ENCODE measurements around the gene OOSP1. TPM values are rescaled to one million over a fixed set of nuclear protein-coding genes. Genes with fewer than 3 reads are reported as not detected.
"Not testable (repeated sequence)": the region's sequence is repeated elsewhere in the genome, so short reads cannot be mapped to it uniquely, and the experiment has no call there.

The OOSP1 gene
- polyA plus RNA-seq, 1 donor = 0.35 TPM

GRCh38 chr11:59960502-59961381 is 22.5 kb downstream of the OOSP1 start:
- no peak for DNase-seq

DNA sequence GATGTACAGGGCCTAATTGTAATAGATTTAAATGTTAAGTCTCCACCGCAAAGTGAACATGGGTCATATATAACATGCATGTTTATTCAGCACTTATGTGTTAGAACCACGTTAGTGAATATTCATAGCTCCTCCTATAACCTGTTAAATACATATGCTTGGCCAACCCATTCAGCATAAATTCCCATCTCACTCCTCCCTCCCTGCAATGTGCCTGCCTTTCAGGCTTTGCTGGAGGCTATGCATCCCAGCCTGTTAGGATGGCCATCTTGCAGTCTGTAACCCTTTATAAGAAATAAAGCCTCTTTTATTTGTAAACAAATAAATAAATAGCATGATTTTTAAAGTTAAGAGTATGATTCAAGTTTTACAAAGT is 23.9 kb downstream of the OOSP1 start:
- DNase-seq = no peak

- DNase-seq = no peak
Observed at GRCh38 chr11:59963733-59964132, 25.5 kb downstream of the OOSP1 start, which contains the start of gene OOSP4A. Gene OOSP4A (plus strand): TSS chr11:59964033. CDS start chr11:59964033, 0 bp downstream.

- no peak for DNase-seq
Observed at GRCh38 chr11:59965424-59965823, 27.2 kb downstream of the OOSP1 start.

- DNase-seq = no peak
Observed at GRCh38 chr11:59966201-59966600, 28.0 kb downstream of the OOSP1 start.

GRCh38 chr11:59967677-59968394 is 29.6 kb downstream of the OOSP1 start:
- DNase-seq = no peak

- DNase-seq = no peak
Observed at GRCh38 chr11:59968395-59968783, 30.2 kb downstream of the OOSP1 start.

GRCh38 chr11:59973097-59973496 is 34.9 kb downstream of the OOSP1 start:
- no peak for DNase-seq

DNA sequence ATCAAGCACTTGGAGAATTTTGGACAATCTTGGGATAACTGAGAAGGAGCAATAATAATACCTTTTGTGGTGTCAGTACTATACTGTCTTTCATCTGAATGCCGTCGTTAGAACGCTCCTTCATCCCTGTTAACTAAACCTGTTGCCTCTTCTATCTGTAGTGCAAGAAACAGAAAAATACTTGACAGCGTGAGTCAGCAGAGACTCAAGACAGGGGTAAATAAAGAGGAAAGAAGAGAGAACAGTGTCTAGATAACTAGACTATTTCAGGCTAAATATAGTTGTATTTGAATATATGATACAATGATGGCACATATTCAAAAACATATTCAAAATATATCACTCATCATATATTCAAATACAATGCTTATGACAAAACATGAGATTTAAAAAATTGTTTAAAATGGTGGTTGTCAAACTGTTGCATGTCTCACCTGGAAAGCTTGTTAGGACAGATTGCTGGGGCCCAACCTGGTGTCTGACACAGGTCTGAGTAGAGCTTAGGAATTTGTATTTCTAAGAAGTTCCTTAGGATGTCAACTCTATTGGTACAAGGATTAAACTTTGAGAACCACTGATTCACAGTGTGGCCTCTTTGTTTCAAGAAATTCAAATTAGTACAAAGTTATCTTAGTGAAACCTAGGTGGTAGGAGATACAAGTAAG is 43.0 kb downstream of the OOSP1 start:
- no peak for DNase-seq

DNA sequence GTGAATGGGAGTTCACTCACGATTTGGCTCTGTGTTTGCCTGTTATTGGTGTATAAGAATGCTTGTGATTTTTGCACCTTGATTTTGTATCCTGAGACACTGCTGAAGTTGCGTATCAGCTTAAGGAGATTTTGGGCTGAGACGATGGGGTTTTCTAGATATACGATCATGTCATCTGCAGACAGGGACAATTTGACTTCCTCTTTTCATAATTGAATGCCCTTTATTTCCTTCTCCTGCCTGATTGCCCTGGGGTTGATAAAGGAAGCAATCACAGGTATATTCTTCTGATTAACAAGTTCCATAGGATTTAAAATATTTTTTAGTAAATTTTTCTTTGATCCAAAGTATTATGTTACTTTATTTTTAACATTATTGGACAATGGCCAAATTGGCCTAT is 43.8 kb downstream of the OOSP1 start:
- DNase-seq = not testable (repeated sequence)

DNA sequence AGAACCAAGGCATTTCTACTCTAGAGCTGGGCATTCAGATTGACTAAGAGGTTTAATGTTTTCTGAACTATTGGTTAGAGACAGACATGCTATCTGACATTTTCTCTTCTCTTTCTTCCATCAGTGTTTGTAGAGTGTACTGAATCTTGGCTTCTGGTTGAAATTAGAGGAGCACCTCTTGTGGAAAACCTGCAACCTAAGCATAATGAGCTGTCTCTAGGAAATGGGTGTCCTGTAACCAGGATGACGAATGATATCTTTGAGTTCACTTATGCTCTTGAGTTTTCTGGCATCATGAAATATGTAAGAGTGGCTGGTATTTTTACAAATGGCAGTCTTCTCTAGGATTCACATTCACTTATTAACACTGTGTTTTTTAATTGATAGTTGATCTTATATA is 45.0 kb downstream of the OOSP1 start:
- DNase-seq = no peak

GRCh38 chr11:59984368-59984767 is 46.1 kb downstream of the OOSP1 start:
- no peak for DNase-seq

DNA sequence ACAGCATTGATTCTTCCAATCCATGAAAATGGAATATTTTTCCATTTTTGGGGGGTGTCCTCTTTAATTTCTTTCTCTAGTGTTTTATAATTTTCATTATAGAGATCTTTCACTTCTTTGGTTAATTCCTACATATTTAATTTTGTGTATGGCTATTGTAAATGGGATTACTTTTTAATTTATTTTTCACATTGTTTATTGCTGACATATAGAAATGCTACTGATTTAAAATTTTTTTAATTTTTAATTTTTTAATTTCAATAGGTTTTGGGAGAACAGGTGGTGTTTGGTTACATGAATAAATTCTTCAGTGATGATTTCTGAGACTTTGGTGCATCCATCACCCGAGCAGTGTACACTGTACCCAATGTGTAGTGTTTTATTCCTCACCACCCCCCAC is 52.2 kb downstream of the OOSP1 start:
- DNase-seq = no peak

DNA sequence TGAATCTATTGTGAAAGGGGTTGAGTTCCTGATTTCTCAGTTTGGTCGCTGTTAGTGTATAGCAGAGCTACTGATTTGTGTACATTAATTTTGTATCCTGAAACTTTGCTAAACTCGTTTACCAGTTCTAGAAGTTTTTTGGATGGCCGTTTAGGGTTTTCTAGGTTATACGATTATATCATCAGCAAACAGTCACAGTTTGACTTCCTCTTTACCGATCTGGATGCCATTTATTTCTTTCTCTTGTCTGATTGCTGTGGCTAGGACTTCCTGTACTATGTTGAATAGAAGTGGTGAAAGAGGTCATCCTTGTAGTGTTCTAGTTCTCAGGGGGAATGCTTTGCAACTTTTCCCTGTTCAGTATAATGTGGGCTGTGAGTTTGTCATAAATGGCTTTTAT is 54.2 kb downstream of the OOSP1 start:
- DNase-seq = no peak

DNA sequence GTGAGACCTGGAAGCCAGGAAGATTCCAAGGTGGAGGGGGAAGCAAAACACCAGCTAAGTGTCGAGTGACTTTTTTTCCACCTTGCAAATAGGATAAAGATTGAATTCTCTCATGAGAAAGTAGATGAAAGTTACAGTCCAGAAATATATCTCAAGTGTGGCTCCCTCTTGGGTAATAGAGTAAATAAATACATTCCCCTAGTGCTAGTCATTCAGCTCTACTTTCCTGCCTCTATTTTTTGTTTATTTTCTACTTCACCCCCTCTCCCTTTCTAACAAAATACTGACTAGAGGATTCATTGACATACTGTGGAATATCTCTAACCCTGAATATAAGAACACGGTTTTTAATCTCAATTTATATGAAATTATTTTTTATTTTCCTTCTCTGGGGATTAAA is 59.6 kb downstream of the OOSP1 start:
- DNase-seq = no peak

DNA sequence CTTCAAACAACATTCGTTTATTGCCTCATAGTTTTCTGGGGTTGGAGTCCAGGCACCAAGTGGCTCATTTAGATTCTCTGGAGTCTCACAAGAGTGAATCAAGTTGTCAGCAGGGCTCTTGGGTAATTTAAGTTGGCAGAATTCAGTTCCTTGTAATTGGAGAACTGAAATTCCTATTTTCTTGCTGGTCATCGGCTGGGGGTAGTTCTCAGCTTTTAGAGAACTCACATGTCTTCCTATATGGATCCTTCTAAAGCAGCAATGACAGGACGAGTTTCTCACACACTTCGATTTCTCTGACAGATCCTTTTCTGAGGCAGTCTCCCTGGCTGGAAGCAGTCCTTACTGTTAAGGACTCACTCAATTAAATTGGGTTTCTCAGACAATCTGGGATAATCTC is 61.5 kb downstream of the OOSP1 start:
- no peak for DNase-seq

- DNase-seq = no peak
Observed at GRCh38 chr11:60003729-60004128, 65.5 kb downstream of the OOSP1 start.

- no peak for DNase-seq
Observed at GRCh38 chr11:60005360-60005759, 67.1 kb downstream of the OOSP1 start.

Other genes with a start within 250 kb of the OOSP1 start
- not detected for gene OR10V1, start 224.6 kb upstream of the OOSP1 start, polyA plus RNA-seq (ENCODE audit: insufficient read length)
- 78.8 TPM for gene STX3, start 183.1 kb upstream of the OOSP1 start, polyA plus RNA-seq (ENCODE audit: insufficient read length)
- 60.4 TPM for gene MRPL16, start 127.7 kb upstream of the OOSP1 start, polyA plus RNA-seq (ENCODE audit: insufficient read length)
- 0.20 TPM for gene CBLIF, start 92.9 kb upstream of the OOSP1 start, polyA plus RNA-seq (ENCODE audit: insufficient read length)
- not detected for gene TCN1, start 71.9 kb upstream of the OOSP1 start, polyA plus RNA-seq (ENCODE audit: insufficient read length)
- not detected for gene OOSP3, start 59.6 kb upstream of the OOSP1 start, polyA plus RNA-seq (ENCODE audit: insufficient read length)
- gene OOSP4A, start 25.6 kb downstream of the OOSP1 start, polyA plus RNA-seq (ENCODE audit: insufficient read length) = 0.33 TPM
- gene OOSP4B, start 78.7 kb downstream of the OOSP1 start, polyA plus RNA-seq (ENCODE audit: insufficient read length) = not detected
- gene OOSP2, start 102.0 kb downstream of the OOSP1 start, polyA plus RNA-seq (ENCODE audit: insufficient read length) = not detected
- 0.52 TPM for gene MS4A3, start 118.2 kb downstream of the OOSP1 start, polyA plus RNA-seq (ENCODE audit: insufficient read length)
- gene MS4A2, start 150.2 kb downstream of the OOSP1 start, polyA plus RNA-seq (ENCODE audit: insufficient read length) = 0.07 TPM
- 14.2 TPM for gene MS4A6A, start 244.7 kb downstream of the OOSP1 start, polyA plus RNA-seq (ENCODE audit: insufficient read length)